H9 (cell line): ENCODE data around the gene RNPEPL1. TPM values are rescaled to one million over a fixed set of nuclear protein-coding genes. Genes with fewer than 3 reads are reported as not detected.

Experiments
- DNase-seq: peaks from one replicate; pipeline ENCODE4 v3.0.0-alpha.2; 2017
- H2AFZ ChIP-seq: one replicate; pipeline ENCODE4 v1.6.1; 2013; ENCODE audit warnings: mild to moderate bottlenecking, low read length, control low read depth, moderate library complexity
- H2AK5ac ChIP-seq: 2 replicates; pipeline ENCODE4 v1.6.1; 2013; ENCODE audit warnings: low read length, control low read depth, mixed read lengths; ENCODE audit not compliant: insufficient read length
- H2BK120ac ChIP-seq: one replicate; pipeline ENCODE4 v1.6.1; 2013; ENCODE audit warnings: low read depth, mild to moderate bottlenecking, low read length, control low read depth, inconsistent platforms; ENCODE audit not compliant: poor library complexity, severe bottlenecking
- H2BK12ac ChIP-seq: 2 replicates; pipeline ENCODE4 v1.6.1; 2013; ENCODE audit warnings: low read length, control low read depth, mixed read lengths, low read depth; ENCODE audit not compliant: insufficient read length
- H2BK15ac ChIP-seq: 2 replicates; pipeline ENCODE4 v1.6.1; 2013; ENCODE audit warnings: low read depth, low read length, control low read depth
- H2BK20ac ChIP-seq: one replicate; pipeline ENCODE4 v1.6.1; 2013; ENCODE audit warnings: low read depth, mild to moderate bottlenecking, low read length, control low read depth, inconsistent platforms; ENCODE audit not compliant: poor library complexity, severe bottlenecking
- H2BK5ac ChIP-seq: 2 replicates; pipeline ENCODE4 v1.6.1; 2013; ENCODE audit warnings: low read length, control low read depth, mixed read lengths; ENCODE audit not compliant: insufficient read length
- H3K14ac ChIP-seq: 2 replicates; pipeline ENCODE4 v1.6.1; 2013; ENCODE audit warnings: low read length, control low read depth; ENCODE audit not compliant: insufficient read depth
- H3K18ac ChIP-seq: 2 replicates; pipeline ENCODE4 v1.6.1; 2013; ENCODE audit warnings: low read depth, mild to moderate bottlenecking, mixed read lengths, low read length, control low read depth; ENCODE audit not compliant: insufficient read length
- H3K23ac ChIP-seq: 2 replicates; pipeline ENCODE4 v1.6.1; 2013; ENCODE audit warnings: low read length, control low read depth, mixed read lengths, low read depth; ENCODE audit not compliant: insufficient read length
- H3K23me2 ChIP-seq: 2 replicates; pipeline ENCODE4 v1.6.1; 2013; ENCODE audit warnings: low read depth, mild to moderate bottlenecking, mixed read lengths, low read length, control low read depth; ENCODE audit not compliant: insufficient read length, poor library complexity, severe bottlenecking
- H3K27ac ChIP-seq: 2 replicates; pipeline ENCODE4 v1.5.1; 2013; ENCODE audit warnings: low read length, control low read depth, mixed read lengths, low read depth; ENCODE audit not compliant: insufficient read length
- H3K27me3 ChIP-seq: 2 replicates; pipeline ENCODE4 v1.6.1; 2013; ENCODE audit warnings: low read length, control low read depth, inconsistent platforms; ENCODE audit not compliant: insufficient read depth
- H3K4ac ChIP-seq: 2 replicates; pipeline ENCODE4 v1.6.1; 2013; ENCODE audit warnings: low read depth, mild to moderate bottlenecking, control low read depth, inconsistent platforms, low read length, moderate library complexity
- H3K4me1 ChIP-seq: 2 replicates; pipeline ENCODE4 v1.6.1; 2013; ENCODE audit warnings: low read length, control low read depth, inconsistent platforms; ENCODE audit not compliant: insufficient read depth
- H3K4me2 ChIP-seq: 2 replicates; pipeline ENCODE4 v1.6.1; 2013; ENCODE audit warnings: low read length, control low read depth, mixed read lengths; ENCODE audit not compliant: insufficient read length, insufficient read depth
- H3K56ac ChIP-seq: 2 replicates; pipeline ENCODE4 v1.6.1; 2013; ENCODE audit warnings: low read depth, mild to moderate bottlenecking, mixed read lengths, low read length, control low read depth; ENCODE audit not compliant: insufficient read length
- H3K79me1 ChIP-seq: 2 replicates; pipeline ENCODE4 v1.6.1; 2013; ENCODE audit warnings: low read depth, mild to moderate bottlenecking, moderate library complexity, low read length, control low read depth, inconsistent platforms; ENCODE audit not compliant: insufficient read depth, poor library complexity, severe bottlenecking
- H3K79me2 ChIP-seq: 2 replicates; pipeline ENCODE4 v1.6.1; 2013; ENCODE audit warnings: low read length, control low read depth, inconsistent platforms; ENCODE audit not compliant: insufficient read depth
- H3K9ac ChIP-seq: 2 replicates; pipeline ENCODE4 v1.6.1; 2013; ENCODE audit warnings: low read length, control low read depth, mixed read lengths; ENCODE audit not compliant: insufficient read length; ENCODE audit errors: extremely low read depth
- H3K9me3 ChIP-seq: one replicate; pipeline ENCODE4 v1.6.1; 2013; ENCODE audit warnings: low read depth, low read length, inconsistent platforms; ENCODE audit not compliant: control insufficient read depth
- H3T11ph ChIP-seq: one replicate; pipeline ENCODE4 v1.6.1; 2013; ENCODE audit warnings: mild to moderate bottlenecking, low read length, control low read depth, inconsistent platforms
- H4K20me1 ChIP-seq: one replicate; pipeline ENCODE4 v1.6.1; 2013; ENCODE audit not compliant: control insufficient read depth, insufficient read length, insufficient read depth
- H4K5ac ChIP-seq: 2 replicates; pipeline ENCODE4 v1.6.1; 2013; ENCODE audit warnings: low read depth, mild to moderate bottlenecking, mixed read lengths, low read length, control low read depth; ENCODE audit not compliant: insufficient read length
- H4K8ac ChIP-seq: replicated peaks from 2 replicates; pipeline ENCODE4 v1.6.1; 2013; ENCODE audit warnings: low read length, control low read depth, mixed read lengths, low read depth; ENCODE audit not compliant: insufficient read length
- H4K91ac ChIP-seq: 2 replicates; pipeline ENCODE4 v1.6.1; 2013; ENCODE audit warnings: low read depth, mild to moderate bottlenecking, moderate library complexity, mixed read lengths, low read length, control low read depth; ENCODE audit not compliant: insufficient read length
- H3K27ac Mint-ChIP-seq, 3 experiments: 2 replicates in 2 of 3; 3 replicates in 1 of 3; pipeline ENCODE4 v1.8.0; 2020 to 2021; ENCODE audit warnings: mixed read lengths in 3 of 3, mild to moderate bottlenecking in 1 of 3, moderate library complexity in 1 of 3
- H3K27me3 Mint-ChIP-seq: 2 replicates; pipeline ENCODE4 v1.8.0; 2021; ENCODE audit warnings: low read depth, mild to moderate bottlenecking, moderate library complexity, mixed read lengths
- H3K36me3 Mint-ChIP-seq, 3 experiments: 2 replicates in 2 of 3; 3 replicates in 1 of 3; pipeline ENCODE4 v1.8.0; 2020 to 2021; ENCODE audit warnings: low read depth in 3 of 3, mixed read lengths in 3 of 3; ENCODE audit not compliant: insufficient read depth in 1 of 3
- H3K4me1 Mint-ChIP-seq, 2 experiments: 2 replicates each; pipeline ENCODE4 v1.8.0; 2020; ENCODE audit warnings: mixed read lengths in 2 of 2
- H3K4me3 Mint-ChIP-seq, 2 experiments: 2 replicates in 1 of 2; 3 replicates in 1 of 2; pipeline ENCODE4 v1.8.0; 2020 to 2021; ENCODE audit warnings: mild to moderate bottlenecking in 2 of 2, mixed read lengths in 2 of 2, moderate library complexity in 1 of 2
- H3K9me3 Mint-ChIP-seq, 2 experiments: 2 replicates in 1 of 2; 3 replicates in 1 of 2; pipeline ENCODE4 v1.8.0; 2020; ENCODE audit warnings: mild to moderate bottlenecking in 2 of 2, mixed read lengths in 2 of 2, moderate library complexity in 1 of 2
- WGBS: extraction: QIAGEN DNeasy Blood & Tissue Kit; methylation state at CpG from one replicate; pipeline ENCODE4 v1.1.7; 2013; ENCODE audit warnings: missing lambda C conversion rate, low lambda C conversion rate, mixed read lengths; ENCODE audit not compliant: insufficient read length; ENCODE audit errors: extremely low coverage; 5-methylcytosine and 5-hydroxymethylcytosine counted together
- total RNA-seq: library from RNA; stranded (reverse); gene quantifications from 2 replicates; pipeline ENCODE4 v1.2.1, GENCODE V29; 2021
- TF ChIP-seq, protein P1 (sequence below): fragments of 200-600 bp; sonication (generic); conservative IDR thresholded peaks from 3 replicates; pipeline ENCODE4 v1.8.0; 2021; ENCODE audit warnings: antibody characterized with exemption, mild to moderate bottlenecking

The RNPEPL1 gene
- total RNA-seq, 1 experiment from 2014 or later: 22.5 TPM

GRCh38 chr2:240575101-240575965 lies 7.0 kb downstream of the RNPEPL1 start:
- H3K27ac ChIP-seq: no peak overlapping the region
- H3K4me1 ChIP-seq: no peaks in the 10 kb centered on the region
- WGBS: no CpG with 5 or more reads among the region's 23 CpGs
- H3K14ac ChIP-seq: no peak overlapping the region
- H3K23me2 ChIP-seq: no peaks in the 10 kb centered on the region
- no peak overlapping the region for H2BK20ac ChIP-seq
- no peak overlapping the region for H3K23ac ChIP-seq
- H4K20me1 ChIP-seq: no peaks in the 10 kb centered on the region
- H2BK120ac ChIP-seq: no peak overlapping the region
- H2AK5ac ChIP-seq: no peak overlapping the region
- H3K56ac ChIP-seq: no peak overlapping the region
- no peak overlapping the region for H2BK12ac ChIP-seq
- H3T11ph ChIP-seq: no peak overlapping the region
- H3K79me2 ChIP-seq: no peaks in the 10 kb centered on the region
- no peaks in the 10 kb centered on the region for H3K9me3 Mint-ChIP-seq
- no peak overlapping the region for H4K8ac ChIP-seq
- H3K27me3 ChIP-seq: no peaks in the 10 kb centered on the region
- no peaks in the 10 kb centered on the region for H3K27me3 Mint-ChIP-seq
- no peaks in the 10 kb centered on the region for H3K36me3 Mint-ChIP-seq
- H2BK15ac ChIP-seq: no peak overlapping the region
- no peak overlapping the region for H3K4ac ChIP-seq
- no peaks in the 10 kb centered on the region for H3K79me1 ChIP-seq
- H4K5ac ChIP-seq: no peak overlapping the region
- H4K91ac ChIP-seq: no peak overlapping the region
- H3K4me2 ChIP-seq: no peak overlapping the region
- TF ChIP-seq, protein P1, sequence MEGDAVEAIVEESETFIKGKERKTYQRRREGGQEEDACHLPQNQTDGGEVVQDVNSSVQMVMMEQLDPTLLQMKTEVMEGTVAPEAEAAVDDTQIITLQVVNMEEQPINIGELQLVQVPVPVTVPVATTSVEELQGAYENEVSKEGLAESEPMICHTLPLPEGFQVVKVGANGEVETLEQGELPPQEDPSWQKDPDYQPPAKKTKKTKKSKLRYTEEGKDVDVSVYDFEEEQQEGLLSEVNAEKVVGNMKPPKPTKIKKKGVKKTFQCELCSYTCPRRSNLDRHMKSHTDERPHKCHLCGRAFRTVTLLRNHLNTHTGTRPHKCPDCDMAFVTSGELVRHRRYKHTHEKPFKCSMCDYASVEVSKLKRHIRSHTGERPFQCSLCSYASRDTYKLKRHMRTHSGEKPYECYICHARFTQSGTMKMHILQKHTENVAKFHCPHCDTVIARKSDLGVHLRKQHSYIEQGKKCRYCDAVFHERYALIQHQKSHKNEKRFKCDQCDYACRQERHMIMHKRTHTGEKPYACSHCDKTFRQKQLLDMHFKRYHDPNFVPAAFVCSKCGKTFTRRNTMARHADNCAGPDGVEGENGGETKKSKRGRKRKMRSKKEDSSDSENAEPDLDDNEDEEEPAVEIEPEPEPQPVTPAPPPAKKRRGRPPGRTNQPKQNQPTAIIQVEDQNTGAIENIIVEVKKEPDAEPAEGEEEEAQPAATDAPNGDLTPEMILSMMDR: no peak
- no peaks in the 10 kb centered on the region for H3K9me3 ChIP-seq
- no peak overlapping the region for H2AFZ ChIP-seq
- no peak overlapping the region for H3K18ac ChIP-seq
- no peak overlapping the region for H3K9ac ChIP-seq
- H3K4me1 Mint-ChIP-seq: peaks cover 7 to 8% of the 10 kb centered on the region in 2 experiments
- no peak overlapping the region for H3K4me3 Mint-ChIP-seq
- H2BK5ac ChIP-seq: no peak overlapping the region
- no peak overlapping the region for H3K27ac Mint-ChIP-seq
- no peak for DNase-seq
